ENCODE results near the gene IQSEC1.
A peak's percentile ranks its signal among the peaks of the same experiment; 100 is the strongest.

IQSEC1 gene

GRCh38 chr3:13017361-13018042, 55.7 kb downstream of the IQSEC1 start:
- no peak for DNase-seq (ENCODE audit: low read depth in 1 of 2, low spot score in 1 of 2)

- no peak for DNase-seq (ENCODE audit: low read depth in 1 of 2, low spot score in 1 of 2)
Measured at GRCh38 chr3:13016721-13017255, 56.4 kb downstream of the IQSEC1 start.

GRCh38 chr3:13016083-13016720, 57.0 kb downstream of the IQSEC1 start:
- DNase-seq (ENCODE audit: low read depth in 1 of 2, low spot score in 1 of 2), result no peak

DNA sequence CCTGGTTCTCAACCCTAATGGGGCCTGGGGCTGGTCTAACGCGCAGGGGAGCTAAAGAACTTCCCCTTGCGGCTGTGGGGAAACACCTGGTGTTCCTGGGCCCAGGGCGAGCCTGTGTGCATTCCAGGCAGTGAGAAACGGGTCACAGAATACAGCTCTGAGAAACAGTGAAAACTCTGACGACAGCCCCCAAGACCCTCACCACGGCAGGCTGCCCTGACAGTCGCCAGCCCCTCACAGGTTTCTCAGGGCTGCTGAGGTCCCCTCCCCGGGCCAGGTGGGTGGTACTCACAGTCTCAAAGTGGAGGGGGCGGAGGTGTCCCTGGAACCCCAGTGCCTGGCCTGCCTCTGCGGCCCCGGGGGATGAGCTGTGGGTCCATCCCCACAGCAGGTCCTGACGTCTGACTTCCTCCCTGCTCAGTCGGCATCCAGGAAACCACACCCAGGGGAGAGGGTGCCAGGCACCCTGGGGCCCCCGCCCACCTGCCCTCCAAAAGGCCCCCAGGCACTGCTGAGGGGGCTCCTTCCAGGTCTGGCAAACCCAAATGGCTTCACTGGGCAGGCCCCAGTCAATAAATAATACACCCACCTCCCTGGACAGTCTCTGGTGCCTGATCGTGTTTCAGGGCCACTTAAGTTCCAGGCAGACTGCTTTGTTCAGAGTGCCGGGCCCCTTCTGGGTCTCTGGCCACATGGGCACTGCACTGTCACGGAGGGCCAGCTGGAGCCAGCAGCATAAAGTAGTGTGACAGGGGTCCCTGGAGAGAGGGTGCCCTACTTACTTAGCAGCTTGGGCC, 57.7 kb downstream of the IQSEC1 start:
- no peak for DNase-seq (ENCODE audit: low read depth in 1 of 2, low spot score in 1 of 2)

DNA sequence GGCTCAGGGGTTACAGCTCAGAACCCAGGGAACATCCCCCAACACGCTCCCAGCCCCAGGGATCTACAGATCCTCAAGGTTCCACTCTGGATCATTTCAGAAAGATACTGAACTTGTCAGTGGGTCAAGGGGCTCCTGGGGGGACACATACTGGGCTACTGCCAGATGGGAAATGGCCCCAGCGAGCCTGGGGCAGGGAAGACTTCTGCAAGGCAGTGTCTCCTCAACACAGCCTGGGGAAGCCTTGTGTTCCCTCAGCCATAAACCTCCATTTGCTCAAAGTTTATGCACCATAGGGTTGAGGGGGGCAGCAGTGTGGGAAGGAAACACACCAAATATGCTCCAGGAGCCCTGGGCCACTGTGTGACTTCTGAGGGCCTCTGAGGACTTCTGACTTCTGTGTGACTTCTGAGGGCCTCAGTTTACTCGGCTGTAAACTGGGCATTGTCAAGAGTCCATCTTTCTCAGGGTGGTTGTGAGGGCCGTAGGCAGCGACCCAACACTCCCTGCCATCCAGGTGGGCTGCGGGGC, 58.4 kb downstream of the IQSEC1 start:
- no peak for DNase-seq (ENCODE audit: low read depth in 1 of 2, low spot score in 1 of 2)

DNA sequence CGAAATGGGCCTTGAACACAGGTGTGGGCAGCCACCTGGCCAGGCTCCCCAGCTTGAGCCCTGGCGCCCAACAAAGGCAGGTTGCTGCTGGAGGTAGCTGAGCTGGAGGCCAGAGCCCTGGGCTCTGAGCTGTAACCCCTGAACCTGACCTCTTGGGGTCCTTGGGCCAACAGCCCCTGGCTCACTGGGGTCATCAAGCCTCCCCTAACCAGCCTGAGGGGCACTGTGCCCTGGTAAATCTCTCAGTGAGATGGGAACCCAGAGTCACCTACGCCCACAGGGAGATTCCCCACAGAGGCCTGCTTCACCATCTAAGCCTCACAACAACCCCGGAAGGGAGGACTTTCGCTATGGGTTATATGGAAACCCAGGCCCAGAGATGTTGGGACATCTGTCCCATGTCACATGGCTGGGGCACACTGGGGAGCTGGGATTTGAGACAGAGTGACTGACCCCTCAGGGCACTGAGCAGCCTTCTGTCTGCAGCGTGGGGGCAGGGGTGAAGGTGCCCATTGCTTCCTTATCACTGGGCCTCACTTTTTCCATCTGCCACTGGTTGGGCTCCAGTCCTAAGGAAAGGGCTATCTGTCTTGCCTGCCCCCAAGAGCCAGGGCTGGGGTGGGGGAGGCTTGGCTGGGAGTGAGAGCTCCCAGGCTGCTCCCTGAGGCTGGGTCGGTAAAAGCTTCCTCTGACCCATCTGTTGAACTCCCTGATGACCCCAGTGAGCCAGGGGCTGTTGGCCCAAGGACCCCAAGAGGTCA, 59.1 kb downstream of the IQSEC1 start:
- DNase-seq (ENCODE audit: low read depth in 1 of 2, low spot score in 1 of 2), result no peak

GRCh38 chr3:13013566-13013965, 59.7 kb downstream of the IQSEC1 start:
- DNase-seq (ENCODE audit: low read depth in 1 of 2, low spot score in 1 of 2), result no peak

- no peak for DNase-seq (ENCODE audit: low read depth in 1 of 2, low spot score in 1 of 2)
Measured at GRCh38 chr3:13013151-13013561, 60.1 kb downstream of the IQSEC1 start.

DNA sequence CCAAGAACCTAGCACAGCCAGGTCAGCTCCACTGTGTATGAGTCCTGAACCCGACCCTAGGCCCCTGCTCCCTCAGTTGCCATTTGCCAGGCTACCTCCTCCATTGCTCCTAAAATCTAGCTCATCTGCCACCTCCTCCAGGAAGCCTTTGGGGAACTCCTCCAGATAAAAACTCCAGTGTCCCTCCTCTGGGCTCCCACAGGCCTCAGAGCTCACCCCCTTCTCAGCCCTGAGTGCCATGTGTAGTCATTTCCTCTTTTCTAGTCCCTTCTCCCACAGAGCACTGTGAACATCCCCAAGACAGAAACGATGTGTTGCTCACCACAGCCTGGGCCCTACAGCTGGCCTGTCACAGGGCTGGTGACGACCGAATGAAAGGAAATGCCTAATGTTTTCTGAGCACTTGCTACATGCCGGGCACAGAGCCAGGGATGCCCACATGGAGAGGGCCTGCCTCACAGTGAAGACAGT, 61.0 kb downstream of the IQSEC1 start:
- DNase-seq (ENCODE audit: low read depth in 1 of 2, low spot score in 1 of 2), result no peak

- DNase-seq (ENCODE audit: low read depth in 1 of 2, low spot score in 1 of 2), result peak; percentile 60 to 85
Measured at GRCh38 chr3:13011573-13012220, 61.5 kb downstream of the IQSEC1 start.

- no peak for DNase-seq (ENCODE audit: low read depth in 1 of 2, low spot score in 1 of 2)
Measured at GRCh38 chr3:13010780-13011572, 62.3 kb downstream of the IQSEC1 start.

DNA sequence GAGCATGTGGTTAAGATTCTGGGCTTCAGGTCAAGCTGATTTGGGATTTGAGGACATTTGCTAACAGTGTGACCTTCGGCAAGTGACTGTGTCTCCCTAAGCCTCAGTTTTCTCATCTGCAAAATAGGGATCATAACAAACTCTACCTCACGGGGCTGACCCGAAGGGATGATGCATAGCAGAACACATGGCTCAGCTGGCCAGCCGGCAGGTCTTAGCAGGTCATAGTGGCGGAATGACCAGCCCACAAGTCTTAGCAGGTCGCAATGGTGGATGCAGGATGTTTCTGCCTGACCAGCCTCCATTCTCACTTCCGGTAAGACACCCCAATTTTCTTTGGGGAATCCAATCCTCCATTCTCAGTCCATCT, 63.3 kb downstream of the IQSEC1 start:
- no peak for DNase-seq (ENCODE audit: low read depth in 1 of 2, low spot score in 1 of 2)

GRCh38 chr3:13009132-13009945, 63.9 kb downstream of the IQSEC1 start:
- no peak for DNase-seq (ENCODE audit: low read depth in 1 of 2, low spot score in 1 of 2)

DNA sequence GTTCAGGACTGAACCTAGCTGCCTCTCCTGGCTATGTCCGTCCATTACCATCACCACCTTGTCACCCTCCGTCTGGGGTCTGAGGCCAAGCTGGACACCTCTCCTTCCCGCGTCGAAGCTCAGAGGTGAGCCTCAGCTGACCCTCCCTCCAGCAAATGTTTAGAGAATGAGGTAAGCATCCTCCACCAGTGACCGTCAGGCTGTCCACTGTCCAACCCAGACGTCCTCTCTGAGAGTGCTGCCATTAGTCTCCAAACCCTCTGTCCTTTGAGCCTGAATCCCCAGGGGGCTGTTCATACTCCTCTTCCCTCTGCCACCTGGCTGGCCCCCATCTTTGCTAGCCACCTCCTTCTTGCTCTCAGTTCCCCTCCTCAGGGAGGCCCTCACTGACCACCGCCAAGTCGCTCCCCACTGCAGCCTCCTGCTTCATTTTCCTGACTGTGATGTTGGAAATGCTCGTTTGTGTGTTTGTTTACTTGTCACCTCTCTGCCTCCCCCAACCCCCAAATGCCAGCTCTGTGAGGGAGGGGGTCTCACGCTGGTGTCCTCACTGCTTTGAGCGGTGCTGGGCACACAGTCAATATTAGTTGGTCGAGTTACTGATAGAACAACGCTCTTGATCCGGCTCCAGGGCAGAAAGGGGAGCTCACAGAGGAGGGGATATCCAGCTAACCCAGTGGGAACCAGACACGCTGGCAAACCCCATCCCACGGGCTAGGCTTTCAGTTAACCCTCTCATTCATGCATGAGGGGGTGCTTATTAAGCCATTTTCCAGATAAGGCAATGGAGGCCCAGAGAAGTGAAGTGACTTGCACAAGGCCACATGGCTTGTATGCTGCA, 64.9 kb downstream of the IQSEC1 start:
- DNase-seq (ENCODE audit: low read depth in 1 of 2, low spot score in 1 of 2), result no peak

DNA sequence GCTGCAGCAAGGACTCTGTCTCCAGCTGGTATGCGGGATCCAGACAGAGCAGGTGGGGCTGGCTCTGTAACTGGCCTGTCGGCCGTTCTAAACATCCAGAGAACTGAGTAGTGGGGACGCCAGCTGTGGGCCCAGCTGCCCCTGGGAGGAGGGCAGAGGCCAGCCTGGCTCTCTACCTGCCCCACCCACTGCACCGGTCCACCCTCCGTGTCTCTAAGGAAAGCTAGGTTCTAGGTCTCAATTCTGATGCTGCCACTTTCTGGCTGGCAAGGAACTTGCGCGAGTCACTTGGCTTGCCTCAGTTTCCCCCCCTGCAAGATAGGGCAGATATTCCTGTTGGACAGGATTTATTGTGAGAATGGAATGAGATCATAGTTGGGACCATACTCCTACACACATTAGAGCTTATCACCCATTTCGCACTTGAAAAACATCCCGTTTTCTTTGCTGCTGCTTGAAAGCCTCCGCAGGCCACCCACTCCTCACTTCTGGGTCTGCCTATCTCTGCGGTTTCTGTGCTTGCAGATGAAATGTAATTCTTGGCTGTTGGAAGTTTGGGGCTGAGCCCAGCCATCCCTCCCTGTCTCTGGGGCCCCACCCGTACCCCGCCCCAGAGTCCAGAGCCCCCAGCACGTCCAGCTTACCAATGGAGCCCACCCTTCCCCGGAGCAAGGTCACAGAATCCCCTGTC, 65.8 kb downstream of the IQSEC1 start:
- DNase-seq (ENCODE audit: low read depth in 1 of 2, low spot score in 1 of 2), result no peak

- no peak for DNase-seq (ENCODE audit: low read depth in 1 of 2, low spot score in 1 of 2)
Measured at GRCh38 chr3:13006216-13006990, 66.8 kb downstream of the IQSEC1 start.
